Ramos (cell line): ENCODE data around the gene SRPX2.
"Not testable (repeated sequence)": the region's sequence is repeated elsewhere in the genome, so short reads cannot be mapped to it uniquely, and the experiment has no call there.

Source experiments
- in situ Hi-C: fragments of 300-500 bp; cut with MboI; formaldehyde crosslinking; loops from one replicate; pipeline ENCODE4 v1.14.3; 2022; ENCODE audit warnings: low sequenced_read_pairs; ENCODE audit not compliant: unreplicated experiment

SRPX2 gene

GRCh38 chrX:100695302-100695701, 51.3 kb downstream of the SRPX2 start:
- in situ Hi-C loops, result loop anchor here (25.0 kb wide), 1 partner anchor 517 kb away; the partner anchor contains the start of gene DRP2

GRCh38 chrX:100695991-100696390, 52.0 kb downstream of the SRPX2 start:
- in situ Hi-C loops, result loop anchor here (25.0 kb wide), 1 partner anchor 516 kb away; the partner anchor contains the start of gene DRP2

- in situ Hi-C loops, result loop anchor here (25.0 kb wide), 1 partner anchor 515 kb away; the partner anchor contains the start of gene DRP2
Measured at GRCh38 chrX:100696699-100697351, 52.8 kb downstream of the SRPX2 start.

GRCh38 chrX:100698551-100698950, 54.6 kb downstream of the SRPX2 start:
- in situ Hi-C loops, result loop anchor here (25.0 kb wide), 1 partner anchor 514 kb away; the partner anchor contains the start of gene DRP2

- in situ Hi-C loops, result no loop called here
Measured at GRCh38 chrX:100700809-100701208, 56.8 kb downstream of the SRPX2 start.

- in situ Hi-C loops, result no loop called here
Measured at GRCh38 chrX:100704581-100705203, 60.7 kb downstream of the SRPX2 start.

GRCh38 chrX:100710816-100711215, 66.8 kb downstream of the SRPX2 start:
- in situ Hi-C loops, result no loop called here

GRCh38 chrX:100717363-100717762, 73.4 kb downstream of the SRPX2 start:
- in situ Hi-C loops, result no loop called here

GRCh38 chrX:100719139-100719538, 75.1 kb downstream of the SRPX2 start:
- in situ Hi-C loops, result no loop called here

- in situ Hi-C loops, result no loop called here
Measured at GRCh38 chrX:100720301-100720700, 76.3 kb downstream of the SRPX2 start.

- in situ Hi-C loops, result no loop called here
Measured at GRCh38 chrX:100721328-100721727, 77.3 kb downstream of the SRPX2 start.

GRCh38 chrX:100724006-100724405, 80.0 kb downstream of the SRPX2 start:
- in situ Hi-C loops, result not testable (repeated sequence)
